T-helper 2 cell treated with Interferon-gamma antibody and Interleukin-4, amounts not matched to agents 100 ng/mL and 5 ng/mL, for 36 hours (primary cell): ENCODE results near the gene PNPT1. TPM values are rescaled to one million over a fixed set of nuclear protein-coding genes. Genes with fewer than 3 reads are reported as not detected.
"Not testable (repeated sequence)": the region's sequence is repeated elsewhere in the genome, so short reads cannot be mapped to it uniquely, and the experiment has no call there.

ENCODE experiments used
- intact Hi-C: fragments of 100-400 bp; cut with micrococcal nuclease; formaldehyde crosslinking; loops from one replicate; pipeline ENCODE4 v1.15.1; 2023
- total RNA-seq: library from RNA; stranded (reverse); gene quantifications from 2 replicates; pipeline ENCODE4 v1.2.3, GENCODE V29; 2022

The PNPT1 gene
- total RNA-seq, 1 donor from 2014 or later = 28.2 TPM

- intact Hi-C loops = no loop called here
These were observed 91.8 kb downstream of the PNPT1 start for GRCh38 chr2:55601849-55602248.

GRCh38 chr2:55598056-55598795, 95.4 kb downstream of the PNPT1 start:
- intact Hi-C loops = no loop called here

GRCh38 chr2:55596795-55597194, 96.8 kb downstream of the PNPT1 start:
- intact Hi-C loops = not testable (repeated sequence)

- intact Hi-C loops = no loop called here
These were observed 98.1 kb downstream of the PNPT1 start for GRCh38 chr2:55595536-55595935.

GRCh38 chr2:55592130-55592529, 101.5 kb downstream of the PNPT1 start:
- intact Hi-C loops = no loop called here

- intact Hi-C loops = no loop called here
These were observed 102.7 kb downstream of the PNPT1 start for GRCh38 chr2:55590810-55591440.

- intact Hi-C loops = no loop called here
These were observed 108.1 kb downstream of the PNPT1 start for GRCh38 chr2:55585451-55586080.

Other genes with a start within 250 kb of the PNPT1 start
- gene CFAP36, start 174.1 kb downstream of the PNPT1 start, total RNA-seq = 28.2 and 28.5 TPM in 2 replicates
- gene PPP4R3B, start 76.2 kb downstream of the PNPT1 start, total RNA-seq = 74.7 and 80.4 TPM in 2 replicates
- not detected in 2 replicates for gene EFEMP1, start 229.9 kb upstream of the PNPT1 start, total RNA-seq